MM.1S (cell line): ENCODE measurements around the gene PDCD5.
"Not testable (repeated sequence)": the region's sequence is repeated elsewhere in the genome, so short reads cannot be mapped to it uniquely, and the experiment has no call there.

Source experiments
- DNase-seq: peaks from one replicate; pipeline ENCODE4 v3.0.0-alpha.2; 2015
- H2AFZ ChIP-seq: fragments of 300-600 bp; sonication (generic); 2 replicates; pipeline ENCODE4 v1.6.0; 2016; ENCODE audit warnings: antibody characterized with exemption, low read length
- H3F3A ChIP-seq: fragments of 300-600 bp; sonication (generic); 2 replicates; pipeline ENCODE4 v1.6.1; 2016; ENCODE audit warnings: mild to moderate bottlenecking, antibody characterized with exemption, low read length, moderate library complexity, mixed read lengths; ENCODE audit not compliant: insufficient read depth
- H3K27ac ChIP-seq: fragments of 300-600 bp; sonication (generic); 2 replicates; pipeline ENCODE4 v1.5.1; 2016; ENCODE audit warnings: mild to moderate bottlenecking, low read length
- H3K27me3 ChIP-seq: fragments of 300-600 bp; sonication (generic); replicated peaks from 2 replicates; pipeline ENCODE4 v1.6.0; 2016; ENCODE audit warnings: low read length; ENCODE audit not compliant: insufficient read depth
- H3K36me3 ChIP-seq: fragments of 300-600 bp; sonication (generic); replicated peaks from 2 replicates; pipeline ENCODE4 v1.6.1; 2016; ENCODE audit warnings: mild to moderate bottlenecking, low read length, mixed read lengths; ENCODE audit not compliant: insufficient read depth
- H3K4me1 ChIP-seq: fragments of 300-600 bp; sonication (generic); 2 replicates; pipeline ENCODE4 v1.6.1; 2016; ENCODE audit warnings: low read length, mixed read lengths
- H3K4me2 ChIP-seq: fragments of 300-600 bp; sonication (generic); 2 replicates; pipeline ENCODE4 v1.6.0; 2016; ENCODE audit warnings: low read depth, low read length
- H3K4me3 ChIP-seq: fragments of 300-600 bp; sonication (generic); 2 replicates; pipeline ENCODE4 v1.5.1; 2016; ENCODE audit warnings: low read length, mixed read lengths
- H3K79me2 ChIP-seq: fragments of 300-600 bp; sonication (generic); 2 replicates; pipeline ENCODE4 v1.6.1; 2016; ENCODE audit warnings: mixed run types, low read length, mixed read lengths
- H3K9ac ChIP-seq: fragments of 300-600 bp; sonication (generic); 2 replicates; pipeline ENCODE4 v1.6.1; 2016; ENCODE audit warnings: low read length, mixed read lengths
- H3K9me2 ChIP-seq: fragments of 300-600 bp; sonication (generic); replicated peaks from 2 replicates; pipeline ENCODE4 v1.6.1; 2016; ENCODE audit warnings: mild to moderate bottlenecking, low read length, mixed read lengths; ENCODE audit not compliant: insufficient read depth
- H3K9me3 ChIP-seq: fragments of 300-600 bp; sonication (generic); replicated peaks from 2 replicates; pipeline ENCODE4 v1.6.1; 2016; ENCODE audit warnings: mild to moderate bottlenecking, low read length, mixed read lengths; ENCODE audit not compliant: insufficient read depth
- H4K20me1 ChIP-seq: fragments of 300-600 bp; sonication (generic); 2 replicates; pipeline ENCODE4 v1.6.1; 2016; ENCODE audit warnings: mild to moderate bottlenecking, low read length, moderate library complexity, mixed read lengths; ENCODE audit not compliant: insufficient read depth
- EZH2 ChIP-seq: fragments of 300-600 bp; sonication (generic); optimal IDR thresholded peaks from 2 replicates; pipeline ENCODE3; 2017; ENCODE audit warnings: low read depth, mild to moderate bottlenecking, antibody characterized with exemption, low read length, mixed read lengths
- EZH2phosphoT487 ChIP-seq: fragments of 300-600 bp; sonication (generic); IDR thresholded peaks from 2 replicates; pipeline ENCODE4 v1.6.1; 2018; ENCODE audit warnings: antibody characterized with exemption, low read length
- TF ChIP-seq, protein P1 (sequence below): fragments of 300-600 bp; sonication (generic); IDR thresholded peaks from 2 replicates; pipeline ENCODE4 v1.5.1; 2016; ENCODE audit warnings: antibody characterized with exemption, low read length, mixed read lengths

The PDCD5 gene

GRCh38 chr19:32581705-32582179 lies 752 bp downstream of the PDCD5 start:
- Histone ChIP-seq H4K20me1 (no peaks in the 10 kb centered on the region), H3K27ac (peak overlapping the region; percentile 42; the same call in 1 of the 2 replicates), H3K9ac (peak overlapping the region; percentile 90), H2AFZ (peak overlapping the region; percentile 68), H3K27me3 (0 out of 2 replicates have a peak, but pooled peaks cover 5% of the 10 kb centered on the region), H3F3A (no peaks in the 10 kb centered on the region), H3K4me1 (peaks cover 11% of the 10 kb centered on the region; the same call in 1 of the 2 replicates), H3K4me3 (peak overlapping the region; percentile 98), H3K36me3 (peaks cover 11% of the 10 kb centered on the region; the same call in 1 of the 2 replicates), H3K9me2 (no peaks in the 10 kb centered on the region), H3K79me2 (peaks cover 32% of the 10 kb centered on the region), H3K9me3 (no peaks in the 10 kb centered on the region), H3K4me2 (peak overlapping the region; percentile 62)
- TF ChIP-seq EZH2 (no peak), EZH2phosphoT487 (no peak)
- TF ChIP-seq, protein P1, sequence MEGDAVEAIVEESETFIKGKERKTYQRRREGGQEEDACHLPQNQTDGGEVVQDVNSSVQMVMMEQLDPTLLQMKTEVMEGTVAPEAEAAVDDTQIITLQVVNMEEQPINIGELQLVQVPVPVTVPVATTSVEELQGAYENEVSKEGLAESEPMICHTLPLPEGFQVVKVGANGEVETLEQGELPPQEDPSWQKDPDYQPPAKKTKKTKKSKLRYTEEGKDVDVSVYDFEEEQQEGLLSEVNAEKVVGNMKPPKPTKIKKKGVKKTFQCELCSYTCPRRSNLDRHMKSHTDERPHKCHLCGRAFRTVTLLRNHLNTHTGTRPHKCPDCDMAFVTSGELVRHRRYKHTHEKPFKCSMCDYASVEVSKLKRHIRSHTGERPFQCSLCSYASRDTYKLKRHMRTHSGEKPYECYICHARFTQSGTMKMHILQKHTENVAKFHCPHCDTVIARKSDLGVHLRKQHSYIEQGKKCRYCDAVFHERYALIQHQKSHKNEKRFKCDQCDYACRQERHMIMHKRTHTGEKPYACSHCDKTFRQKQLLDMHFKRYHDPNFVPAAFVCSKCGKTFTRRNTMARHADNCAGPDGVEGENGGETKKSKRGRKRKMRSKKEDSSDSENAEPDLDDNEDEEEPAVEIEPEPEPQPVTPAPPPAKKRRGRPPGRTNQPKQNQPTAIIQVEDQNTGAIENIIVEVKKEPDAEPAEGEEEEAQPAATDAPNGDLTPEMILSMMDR = no peak
- no peak for DNase-seq

DNA sequence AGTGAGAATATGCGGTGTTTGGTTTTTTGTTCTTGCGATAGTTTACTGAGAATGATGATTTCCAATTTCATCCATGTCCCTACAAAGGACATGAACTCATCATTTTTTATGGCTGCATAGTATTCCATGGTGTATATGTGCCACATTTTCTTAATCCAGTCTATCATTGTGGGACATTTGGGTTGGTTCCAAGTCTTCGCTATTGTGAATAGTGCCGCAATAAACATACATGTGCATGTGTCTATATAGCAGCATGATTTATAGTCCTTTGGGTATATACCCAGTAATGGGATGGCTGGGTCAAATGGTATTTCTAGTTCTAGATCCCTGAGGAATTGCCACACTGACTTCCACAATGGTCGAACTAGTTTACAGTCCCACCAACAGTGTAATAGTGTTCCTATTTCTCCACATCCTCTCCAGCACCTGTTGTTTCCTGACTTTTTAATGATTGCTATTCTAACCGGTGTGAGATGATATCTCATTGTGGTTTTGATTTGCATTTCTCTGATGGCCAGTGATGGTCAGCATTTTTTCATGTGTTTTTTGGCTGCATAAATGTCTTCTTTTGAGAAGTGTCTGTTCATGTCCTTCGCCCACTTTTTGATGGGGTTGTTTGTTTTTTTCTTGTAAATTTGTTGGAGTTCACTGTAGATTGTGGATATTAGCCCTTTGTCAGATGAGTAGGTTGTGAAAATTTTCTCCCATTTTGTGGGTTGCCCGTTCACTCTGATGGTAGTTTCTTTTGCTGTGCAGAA lies 6.9 kb downstream of the PDCD5 start:
- not testable (repeated sequence) for H3K4me1 ChIP-seq, H3K4me3 ChIP-seq, H3K9me2 ChIP-seq, H3K9me3 ChIP-seq, H3K27me3 ChIP-seq, H4K20me1 ChIP-seq, DNase-seq, H3K9ac ChIP-seq, H3F3A ChIP-seq, H3K4me2 ChIP-seq, H3K27ac ChIP-seq, H2AFZ ChIP-seq
- Histone ChIP-seq H3K36me3 (peaks cover 15% of the 10 kb centered on the region; the same call in 1 of the 2 replicates), H3K79me2 (peaks cover 16% of the 10 kb centered on the region)

DNA sequence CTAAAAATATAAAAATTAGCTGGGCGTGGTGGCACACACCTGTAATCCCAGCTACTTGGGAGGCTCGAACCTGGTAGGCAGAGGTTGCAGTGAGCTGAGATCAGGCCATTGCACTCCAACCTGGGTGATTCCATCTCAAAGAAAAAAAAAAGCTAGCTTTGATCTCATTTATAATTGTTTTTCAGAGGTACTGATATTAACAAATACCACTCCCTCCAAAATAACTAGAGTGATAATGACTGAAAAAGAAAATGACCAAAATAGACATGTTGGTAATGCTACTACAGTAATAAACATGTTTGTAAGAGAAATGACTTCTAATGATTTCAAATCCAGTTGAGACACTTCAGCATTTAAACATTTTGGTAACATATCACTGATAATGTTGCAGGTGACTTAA lies 13.0 kb downstream of the PDCD5 start:
- Histone ChIP-seq H3K27ac (no peak overlapping the region), H3K9ac (no peak overlapping the region), H3K9me2 (no peaks in the 10 kb centered on the region), H3K27me3 (no peaks in the 10 kb centered on the region), H4K20me1 (no peaks in the 10 kb centered on the region), H2AFZ (no peak overlapping the region), H3K79me2 (no peaks in the 10 kb centered on the region), H3K4me1 (no peaks in the 10 kb centered on the region), H3F3A (no peaks in the 10 kb centered on the region), H3K36me3 (no peaks in the 10 kb centered on the region; the same call in 1 of the 2 replicates), H3K9me3 (no peaks in the 10 kb centered on the region), H3K4me3 (no peak overlapping the region), H3K4me2 (no peak overlapping the region)
- DNase-seq = no peak
- TF ChIP-seq EZH2phosphoT487 (no peak), EZH2 (no peak)
- TF ChIP-seq, protein P1 = no peak

GRCh38 chr19:32595491-32595890 lies 14.5 kb downstream of the PDCD5 start:
- H3K9ac ChIP-seq = no peak overlapping the region
- H3K4me2 ChIP-seq = no peak overlapping the region
- H3K36me3 ChIP-seq = no peaks in the 10 kb centered on the region; the same call in 1 of the 2 replicates
- no peaks in the 10 kb centered on the region for H3K27me3 ChIP-seq
- no peaks in the 10 kb centered on the region for H3K4me1 ChIP-seq
- no peaks in the 10 kb centered on the region for H3F3A ChIP-seq
- no peaks in the 10 kb centered on the region for H3K9me2 ChIP-seq
- H3K27ac ChIP-seq = no peak overlapping the region
- no peak for DNase-seq
- no peaks in the 10 kb centered on the region for H3K9me3 ChIP-seq
- TF ChIP-seq EZH2 (no peak), EZH2phosphoT487 (no peak)
- TF ChIP-seq, protein P1 = no peak
- H4K20me1 ChIP-seq = no peaks in the 10 kb centered on the region
- no peak overlapping the region for H3K4me3 ChIP-seq
- H3K79me2 ChIP-seq = no peaks in the 10 kb centered on the region
- no peak overlapping the region for H2AFZ ChIP-seq
